Fibroblast of lung (primary cell): ENCODE data around the gene CNGA4.

Experiments used
- CTCF ChIP-seq, 2 donors: IDR thresholded peaks in 1 of 2; conservative IDR thresholded peaks in 1 of 2; 1 replicate in 1 of 2; 2 replicates in 1 of 2; pipeline ENCODE4 v1.5.1; 2011 to 2012; ENCODE audit warnings: low read length in 2 of 2, control low read depth in 1 of 2, inconsistent platforms in 1 of 2, low read depth in 1 of 2, mild to moderate bottlenecking in 1 of 2
- EZH2 ChIP-seq: IDR thresholded peaks from 2 replicates; pipeline ENCODE4 v1.5.1; 2012; ENCODE audit warnings: low read length, control low read depth, mild to moderate bottlenecking; ENCODE audit errors: missing control alignments

GRCh38 chr11:6263662-6264061 is 24.8 kb downstream of the CNGA4 start:
- TF ChIP-seq EZH2: no peak
- no peak for TF ChIP-seq CTCF (conservative IDR thresholded peaks at IDR 0.05 in 1 of 2, IDR thresholded peaks at IDR 0.05 in 1 of 2; ENCODE audit: low read depth in 1 of 2, low read length in 2 of 2)
